GM19328 (cell line): ENCODE measurements around the gene SIGLEC10.
"Not testable (repeated sequence)": the region's sequence is repeated elsewhere in the genome, so short reads cannot be mapped to it uniquely, and the experiment has no call there.

Experiments
- ATAC-seq: cut with Tn5 transposase; IDR thresholded peaks from one replicate; pipeline ENCODE4 v1.9.1; 2021; ENCODE audit warnings: mild to moderate bottlenecking, moderate library complexity; ENCODE audit not compliant: unreplicated experiment

SIGLEC10 gene, protein sequence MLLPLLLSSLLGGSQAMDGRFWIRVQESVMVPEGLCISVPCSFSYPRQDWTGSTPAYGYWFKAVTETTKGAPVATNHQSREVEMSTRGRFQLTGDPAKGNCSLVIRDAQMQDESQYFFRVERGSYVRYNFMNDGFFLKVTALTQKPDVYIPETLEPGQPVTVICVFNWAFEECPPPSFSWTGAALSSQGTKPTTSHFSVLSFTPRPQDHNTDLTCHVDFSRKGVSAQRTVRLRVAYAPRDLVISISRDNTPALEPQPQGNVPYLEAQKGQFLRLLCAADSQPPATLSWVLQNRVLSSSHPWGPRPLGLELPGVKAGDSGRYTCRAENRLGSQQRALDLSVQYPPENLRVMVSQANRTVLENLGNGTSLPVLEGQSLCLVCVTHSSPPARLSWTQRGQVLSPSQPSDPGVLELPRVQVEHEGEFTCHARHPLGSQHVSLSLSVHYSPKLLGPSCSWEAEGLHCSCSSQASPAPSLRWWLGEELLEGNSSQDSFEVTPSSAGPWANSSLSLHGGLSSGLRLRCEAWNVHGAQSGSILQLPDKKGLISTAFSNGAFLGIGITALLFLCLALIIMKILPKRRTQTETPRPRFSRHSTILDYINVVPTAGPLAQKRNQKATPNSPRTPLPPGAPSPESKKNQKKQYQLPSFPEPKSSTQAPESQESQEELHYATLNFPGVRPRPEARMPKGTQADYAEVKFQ

DNA sequence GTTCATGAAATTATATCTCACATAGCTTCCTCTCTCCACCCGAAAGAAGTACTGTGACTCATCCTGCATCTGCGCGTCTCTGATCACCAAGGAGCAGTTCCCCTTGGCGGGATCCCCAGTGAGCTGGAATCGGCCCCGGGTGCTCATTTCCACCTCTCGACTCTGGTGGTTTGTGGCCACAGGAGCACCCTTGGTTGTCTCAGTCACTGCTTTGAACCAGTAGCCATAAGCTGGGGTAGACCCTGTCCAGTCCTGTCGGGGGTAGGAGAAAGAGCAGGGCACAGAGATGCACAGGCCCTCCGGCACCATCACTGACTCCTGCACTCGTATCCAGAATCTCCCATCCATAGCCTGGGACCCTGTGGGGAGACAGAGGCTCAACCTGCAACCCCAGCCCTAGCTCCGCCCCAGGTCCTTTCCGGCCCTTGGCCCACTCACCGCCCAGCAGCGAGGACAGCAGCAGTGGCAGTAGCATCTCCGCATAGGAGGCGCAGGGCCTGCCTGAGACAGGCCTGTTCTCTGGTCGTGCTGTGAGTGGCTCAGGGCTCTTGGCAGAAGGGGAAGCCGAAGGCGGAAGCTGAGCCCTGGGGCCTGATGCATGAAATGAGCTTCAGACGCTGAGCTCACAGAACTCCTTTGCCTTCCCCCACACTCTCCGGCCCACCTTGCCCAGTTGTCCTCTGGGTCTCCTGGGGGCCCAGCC lies at the start of gene SIGLEC10:
SIGLEC10 (minus strand) TSS at position 536 of the 703 bp plus-strand sequence; CDS start at position 475, 61 bp downstream.
- no peak for ATAC-seq

DNA sequence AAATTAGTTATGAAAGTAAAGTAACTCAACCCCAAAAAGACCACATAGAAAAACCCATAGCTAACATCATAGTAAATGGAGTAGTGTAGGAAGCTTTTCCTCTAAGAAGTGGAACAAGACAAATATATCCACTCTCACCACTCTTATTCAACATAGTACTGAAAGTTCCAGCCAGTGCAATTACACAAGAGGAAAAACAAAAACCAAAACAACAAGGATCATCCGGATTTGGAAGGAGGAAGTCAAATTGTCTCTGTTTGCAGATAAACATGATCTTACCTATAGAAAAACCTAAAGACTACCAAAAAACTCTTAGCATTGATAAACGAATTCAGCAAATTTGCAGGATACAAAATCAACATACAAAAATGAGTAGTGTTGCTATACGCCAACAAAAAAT lies 49.3 kb upstream of the SIGLEC10 start:
- ATAC-seq: no peak

DNA sequence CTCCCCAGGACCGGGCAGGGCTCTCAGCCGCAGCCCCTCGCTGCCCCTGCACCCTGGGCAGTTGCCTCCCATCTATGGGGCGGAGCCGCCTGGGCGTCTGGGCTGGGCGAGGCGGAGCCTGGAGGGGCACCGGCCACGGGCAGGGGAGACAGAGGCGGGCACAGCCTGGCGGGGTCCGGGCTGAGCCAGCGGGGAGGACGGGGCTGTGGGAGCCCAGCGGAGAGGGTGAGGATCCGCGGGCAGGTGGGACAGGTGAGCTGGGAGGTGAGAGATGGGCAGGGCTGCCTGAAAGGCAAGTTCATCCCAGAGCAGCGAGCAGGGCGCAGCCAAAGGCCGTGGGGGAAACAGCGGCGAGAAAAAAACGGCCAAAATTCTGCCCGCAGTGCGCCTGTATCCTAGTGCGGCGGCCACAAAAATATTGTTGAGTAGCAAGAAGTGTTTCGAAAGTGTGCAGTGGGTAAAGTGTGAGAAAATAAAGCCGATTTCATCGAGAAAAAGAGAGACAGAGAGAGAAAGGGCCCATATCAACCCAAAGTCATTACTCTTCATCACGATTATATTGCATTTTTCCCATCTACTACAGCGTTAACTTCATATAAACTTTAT lies 46.6 kb upstream of the SIGLEC10 start:
- not testable (repeated sequence) for ATAC-seq

DNA sequence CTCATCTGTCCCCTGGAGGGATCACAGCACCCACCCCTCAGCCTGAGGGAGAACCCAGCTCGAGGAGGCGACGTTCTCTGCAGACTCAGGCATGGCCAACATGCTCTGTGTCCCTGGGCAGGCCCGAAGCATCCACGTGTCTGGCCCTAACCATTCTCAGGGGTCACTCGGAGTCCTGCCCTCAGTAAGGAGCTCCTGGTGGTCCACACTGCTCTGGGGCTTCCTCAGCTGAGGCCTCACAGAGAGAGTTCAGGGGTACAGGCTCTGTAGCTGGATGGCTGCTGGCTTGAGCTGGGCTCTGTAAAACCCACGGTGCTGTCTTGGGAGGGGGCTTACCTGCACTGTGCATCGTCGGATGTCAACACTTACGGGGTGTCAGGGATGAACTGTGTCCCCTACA lies 45.2 kb upstream of the SIGLEC10 start:
- ATAC-seq: no peak

DNA sequence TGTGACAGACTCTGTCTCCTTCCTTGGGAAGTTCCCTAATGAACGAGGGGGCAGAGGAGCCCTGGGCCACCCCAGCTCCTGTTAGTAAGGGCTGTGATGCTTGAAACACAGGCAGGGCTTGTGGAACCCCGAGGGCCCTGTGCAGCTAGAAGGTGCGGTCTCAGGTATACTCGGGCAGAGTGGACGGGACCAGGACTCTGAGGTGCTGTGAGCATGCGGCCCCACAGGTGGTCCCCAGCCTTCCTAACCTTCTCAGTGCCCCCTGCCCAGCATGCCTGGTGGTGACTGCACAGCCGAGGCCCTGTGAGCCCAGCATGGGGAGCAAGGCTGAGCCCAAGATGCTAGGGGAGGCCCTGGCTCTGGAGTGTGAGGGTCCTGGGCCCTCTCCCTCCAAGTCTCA lies 44.8 kb upstream of the SIGLEC10 start:
- ATAC-seq: no peak

DNA sequence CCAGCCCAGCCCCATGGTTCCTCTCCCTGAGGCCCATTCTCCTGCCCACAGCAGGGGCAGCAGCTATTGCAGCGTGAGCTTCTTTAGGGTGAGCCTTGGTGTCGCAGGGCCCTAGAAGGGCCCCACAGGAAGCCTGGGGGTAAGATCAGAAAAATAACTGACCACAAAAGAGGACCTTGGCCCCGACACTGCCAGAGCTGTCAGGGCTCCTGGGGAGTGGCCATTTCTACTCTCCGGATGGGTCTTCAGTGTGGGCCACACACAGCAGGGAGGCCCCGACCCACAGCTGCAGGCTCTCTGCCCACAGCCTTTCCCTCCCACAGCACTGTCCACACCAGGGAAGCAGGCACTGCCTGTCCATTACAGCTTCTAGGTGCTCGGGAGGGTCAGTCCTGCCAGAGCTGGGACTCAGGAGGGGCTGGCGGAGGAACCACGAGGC lies 44.3 kb upstream of the SIGLEC10 start:
- no peak for ATAC-seq

DNA sequence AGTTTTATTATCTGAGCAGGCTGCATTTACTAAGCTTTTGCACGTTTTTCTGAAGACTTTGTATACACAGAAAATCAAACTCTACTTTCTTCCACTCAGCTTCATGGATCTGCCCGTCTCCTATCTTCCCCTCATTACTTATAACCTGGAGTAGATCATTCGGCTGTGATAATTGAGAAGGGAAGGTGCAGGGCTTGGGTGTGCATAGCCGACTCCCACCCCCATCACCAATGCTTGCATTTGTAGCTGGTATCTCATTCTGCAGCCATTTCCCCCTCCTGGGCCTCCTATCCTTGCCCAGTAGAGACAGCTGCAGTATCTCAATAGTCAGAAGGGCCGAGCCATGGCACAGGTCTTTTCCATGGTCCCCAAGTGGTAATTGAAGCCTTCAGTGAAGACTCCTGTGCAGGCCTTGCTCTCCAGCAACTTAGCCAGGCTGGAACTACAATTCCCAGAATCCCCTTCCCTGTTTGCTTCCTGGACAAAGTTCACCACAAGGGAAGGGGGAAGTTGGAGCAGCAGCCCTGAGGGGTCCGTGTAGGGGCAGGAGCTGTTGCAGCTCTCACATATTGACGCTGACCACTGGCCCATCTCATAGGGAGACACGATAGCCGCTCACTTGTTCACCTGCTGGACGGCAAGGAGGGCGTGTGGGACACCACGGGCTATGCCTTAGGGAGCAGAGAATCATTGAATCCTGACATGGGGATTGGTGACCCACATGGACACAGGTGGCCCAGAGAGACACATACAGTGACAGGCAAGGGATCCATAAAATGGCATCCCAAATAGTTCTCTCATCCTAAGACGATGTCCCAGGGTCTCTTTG lies 42.9 kb upstream of the SIGLEC10 start:
- ATAC-seq: no peak

DNA sequence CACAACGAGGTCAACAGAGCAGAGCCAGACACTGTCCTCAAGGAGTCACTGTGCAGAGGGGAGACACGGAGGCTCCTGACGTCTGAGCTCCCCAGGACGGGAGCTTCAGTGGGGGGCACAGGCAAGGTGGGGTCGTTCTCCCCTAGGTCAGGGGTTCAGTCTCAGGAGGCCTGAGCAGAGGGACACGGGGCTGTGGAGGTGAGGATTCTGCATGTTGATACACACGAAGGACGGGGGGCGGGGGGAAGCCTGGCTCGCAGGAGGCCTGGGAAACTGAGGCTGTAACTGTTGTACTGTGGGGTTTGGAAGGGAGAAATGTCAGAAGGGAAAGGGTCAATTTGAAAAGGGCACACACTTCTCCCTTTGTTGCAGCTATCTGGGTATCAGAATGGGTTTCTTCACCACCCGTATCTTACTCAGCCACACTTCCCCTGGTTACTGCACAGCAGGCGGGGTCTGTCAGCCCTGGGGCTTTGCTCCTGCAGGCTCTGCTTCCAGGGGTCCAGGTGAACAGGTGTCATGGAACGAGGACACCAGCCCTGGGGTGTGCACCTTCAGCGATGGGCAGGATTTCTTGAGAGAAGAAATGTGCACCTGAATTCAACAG lies 41.6 kb upstream of the SIGLEC10 start:
- ATAC-seq: no peak

DNA sequence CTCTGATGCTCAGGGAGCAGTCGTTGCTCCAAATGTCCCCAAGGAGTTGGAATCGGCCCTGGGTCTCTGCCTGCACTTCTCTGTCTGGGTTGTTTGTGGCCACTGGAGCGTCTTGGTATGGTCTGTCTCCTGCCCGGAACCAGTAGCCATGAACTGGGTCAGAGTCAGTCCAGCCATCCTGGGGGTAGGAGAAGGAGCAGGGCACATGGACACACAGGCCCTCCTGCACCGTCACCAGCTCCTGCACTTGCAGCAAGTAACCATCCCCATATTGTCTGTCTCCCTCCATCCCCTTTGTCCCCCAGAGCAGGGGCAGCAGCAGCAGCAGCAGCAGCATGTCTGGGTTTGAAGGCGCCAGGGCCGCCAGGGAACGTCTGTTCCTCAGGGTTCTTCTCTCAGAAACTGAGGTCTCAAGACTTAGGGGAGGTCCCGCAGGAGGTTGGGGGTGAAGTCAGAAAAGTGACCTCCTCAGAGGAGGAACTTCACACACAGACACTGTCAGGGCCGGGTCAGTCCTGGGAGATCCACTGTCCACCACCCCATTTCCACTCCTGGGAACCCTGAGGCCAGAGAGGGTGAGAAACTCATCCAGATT lies 40.7 kb upstream of the SIGLEC10 start, which contains the start of gene SIGLEC8:
SIGLEC8 (minus strand) TSS at position 404 of the 595 bp plus-strand sequence; CDS start at position 337, 67 bp downstream.
- no peak for ATAC-seq

DNA sequence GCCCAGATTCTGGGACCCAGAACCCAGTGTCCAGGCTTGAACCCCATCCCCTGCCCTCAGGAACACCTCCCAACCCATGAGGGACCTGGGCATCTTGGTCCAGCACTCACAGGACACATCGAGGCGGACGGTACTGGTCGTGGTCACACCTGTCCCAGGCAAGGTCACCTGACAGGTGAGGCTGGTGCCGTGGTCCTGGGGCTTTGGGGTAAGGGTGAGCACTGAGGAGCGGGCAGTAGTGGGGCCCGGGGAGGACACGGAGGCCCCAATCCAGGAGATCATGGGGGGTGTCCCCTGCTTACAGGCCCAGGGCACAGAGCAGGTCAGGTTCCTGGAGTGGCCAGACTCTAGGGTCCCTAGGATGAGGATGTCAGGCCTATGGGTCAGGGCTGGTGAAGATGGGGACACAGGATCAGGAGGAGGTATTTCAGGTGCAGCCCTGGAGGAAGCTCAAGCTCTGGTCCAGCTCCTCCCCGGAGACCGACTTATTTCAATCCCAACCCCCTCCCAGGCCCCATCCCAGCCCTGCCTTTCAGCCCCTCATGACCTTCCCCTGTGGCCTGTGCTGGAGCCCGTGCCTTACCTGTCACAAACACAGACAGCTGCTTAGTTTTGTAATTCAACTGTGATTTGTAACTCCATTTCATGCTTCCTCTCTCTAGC lies 40.0 kb upstream of the SIGLEC10 start:
- no peak for ATAC-seq

DNA sequence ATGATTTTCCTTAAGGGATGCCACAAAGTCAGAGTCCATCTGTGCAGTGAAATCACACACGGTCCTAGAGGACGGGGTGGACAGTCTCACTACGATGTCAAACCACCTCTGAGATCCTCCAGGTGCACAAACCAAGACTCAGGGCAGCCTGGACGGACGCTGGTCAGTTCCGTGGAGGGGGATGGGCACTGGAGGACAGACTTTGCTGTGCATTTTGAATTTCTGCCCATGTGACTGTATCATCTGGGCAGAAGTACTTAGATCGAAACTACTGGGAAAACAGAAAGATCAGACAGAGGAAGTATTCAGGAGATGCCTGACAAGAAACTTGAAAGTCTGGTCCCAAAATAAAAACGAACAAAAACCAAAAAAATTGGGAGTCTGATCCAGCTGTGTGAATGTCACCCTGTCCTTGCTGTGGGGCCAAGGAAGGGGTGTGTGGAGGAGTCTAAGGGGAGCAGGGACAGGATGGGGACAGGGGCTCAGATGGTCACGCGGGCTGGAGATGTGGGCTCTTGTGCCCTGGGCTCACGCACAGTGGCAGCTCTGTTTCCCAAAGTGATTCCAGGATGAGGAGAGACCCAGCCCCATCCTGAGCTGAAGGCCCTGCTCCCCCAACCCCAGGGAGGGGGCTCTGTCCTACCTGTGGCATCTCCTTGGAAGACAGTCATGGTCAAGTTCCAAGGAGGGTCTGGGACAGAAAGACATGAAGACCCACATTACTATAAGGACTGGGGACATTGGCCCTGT lies 39.3 kb upstream of the SIGLEC10 start:
- ATAC-seq: no peak

DNA sequence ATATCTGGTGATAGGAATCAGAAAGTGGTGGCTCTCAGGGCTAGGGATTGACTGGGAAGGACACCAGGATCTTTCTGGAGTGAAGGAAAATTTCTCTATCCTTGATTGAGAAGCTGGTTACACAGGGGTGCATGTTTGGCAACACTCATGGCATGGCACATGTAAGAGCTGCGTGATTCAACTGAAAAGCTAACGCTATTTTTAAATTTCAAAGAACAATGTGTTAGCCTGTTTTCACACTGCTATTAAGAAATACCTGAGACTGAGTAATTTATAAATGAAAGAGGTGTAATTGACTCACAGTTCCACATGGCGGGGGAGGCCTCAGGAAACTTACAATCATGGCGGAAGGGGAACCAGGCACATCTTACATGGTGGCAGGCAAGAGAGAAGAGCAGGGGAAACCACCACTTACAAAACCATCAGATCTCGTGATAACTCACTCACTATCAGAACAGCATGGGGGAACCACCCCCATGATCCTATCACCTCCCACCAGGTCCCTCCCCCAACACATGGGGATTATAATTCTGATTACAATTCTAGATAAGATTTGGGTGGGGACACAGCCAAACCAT lies 33.4 kb upstream of the SIGLEC10 start:
- no peak for ATAC-seq

DNA sequence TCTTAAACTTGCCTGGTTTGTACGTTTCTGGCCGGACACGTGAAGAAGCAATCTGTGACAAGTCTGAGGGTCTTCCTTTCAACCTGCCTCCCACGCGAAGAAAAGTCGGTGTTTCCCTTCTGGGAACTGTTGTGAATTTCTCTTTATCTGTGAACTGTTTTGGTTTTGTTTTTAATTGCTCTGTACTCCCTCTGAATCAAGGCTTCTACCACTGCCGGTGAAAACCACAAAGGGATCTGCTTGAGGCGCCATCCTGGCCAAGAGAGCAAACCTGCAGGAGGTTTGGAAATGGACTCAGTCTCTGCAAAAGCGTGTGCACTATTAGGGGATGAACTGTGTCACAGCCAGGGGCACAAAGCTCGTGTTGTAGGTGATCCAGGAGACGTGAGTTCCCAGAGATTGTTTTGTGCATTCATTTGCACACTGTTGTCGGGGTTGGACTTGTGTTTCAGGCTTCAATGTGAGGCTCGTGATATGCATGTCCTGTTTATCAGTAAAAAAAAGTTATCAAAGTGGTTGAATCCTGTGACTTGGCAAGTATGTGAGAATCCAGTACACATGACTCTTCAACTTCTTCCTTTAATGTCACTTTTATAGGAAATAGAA lies 31.1 kb upstream of the SIGLEC10 start:
- ATAC-seq: no peak

DNA sequence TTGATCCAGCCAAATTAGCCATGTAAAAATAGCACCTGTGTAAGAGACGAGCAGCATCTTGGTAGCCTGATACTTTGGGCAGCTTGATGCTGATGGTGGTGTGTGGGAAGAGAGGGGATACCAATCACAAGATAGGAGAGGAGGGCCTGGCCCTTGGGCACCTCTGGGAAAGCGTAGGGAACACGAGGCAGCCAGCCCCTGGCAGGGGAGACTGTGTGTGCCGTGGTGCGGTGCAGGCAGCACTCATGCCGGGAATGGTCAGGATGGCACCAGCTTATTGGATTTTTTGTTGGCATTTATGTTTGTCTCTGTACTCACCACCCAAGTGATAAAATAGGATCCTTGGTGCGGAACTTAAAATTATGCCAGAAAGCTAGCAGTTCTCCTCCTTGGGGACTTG lies 30.6 kb upstream of the SIGLEC10 start:
- no peak for ATAC-seq

DNA sequence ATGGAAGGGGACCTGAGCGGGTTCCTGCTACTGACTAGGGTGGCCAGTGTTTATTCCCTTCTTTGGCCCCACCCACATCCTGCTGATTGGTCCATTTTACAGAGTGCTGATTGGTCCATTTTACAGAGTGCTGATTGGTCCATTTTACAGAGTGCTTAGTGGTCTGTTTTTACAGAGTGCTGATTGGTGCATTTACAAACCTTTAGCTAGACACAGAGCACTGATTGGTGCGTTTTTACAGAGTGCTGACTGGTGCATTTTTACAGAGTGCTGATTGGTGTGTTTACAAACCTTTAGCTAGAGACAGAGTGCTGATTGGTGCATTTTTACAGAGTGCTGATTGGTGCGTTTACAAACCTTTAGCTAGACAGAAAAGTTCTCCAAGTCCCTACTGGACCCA lies 30.1 kb upstream of the SIGLEC10 start:
- ATAC-seq: not testable (repeated sequence)

DNA sequence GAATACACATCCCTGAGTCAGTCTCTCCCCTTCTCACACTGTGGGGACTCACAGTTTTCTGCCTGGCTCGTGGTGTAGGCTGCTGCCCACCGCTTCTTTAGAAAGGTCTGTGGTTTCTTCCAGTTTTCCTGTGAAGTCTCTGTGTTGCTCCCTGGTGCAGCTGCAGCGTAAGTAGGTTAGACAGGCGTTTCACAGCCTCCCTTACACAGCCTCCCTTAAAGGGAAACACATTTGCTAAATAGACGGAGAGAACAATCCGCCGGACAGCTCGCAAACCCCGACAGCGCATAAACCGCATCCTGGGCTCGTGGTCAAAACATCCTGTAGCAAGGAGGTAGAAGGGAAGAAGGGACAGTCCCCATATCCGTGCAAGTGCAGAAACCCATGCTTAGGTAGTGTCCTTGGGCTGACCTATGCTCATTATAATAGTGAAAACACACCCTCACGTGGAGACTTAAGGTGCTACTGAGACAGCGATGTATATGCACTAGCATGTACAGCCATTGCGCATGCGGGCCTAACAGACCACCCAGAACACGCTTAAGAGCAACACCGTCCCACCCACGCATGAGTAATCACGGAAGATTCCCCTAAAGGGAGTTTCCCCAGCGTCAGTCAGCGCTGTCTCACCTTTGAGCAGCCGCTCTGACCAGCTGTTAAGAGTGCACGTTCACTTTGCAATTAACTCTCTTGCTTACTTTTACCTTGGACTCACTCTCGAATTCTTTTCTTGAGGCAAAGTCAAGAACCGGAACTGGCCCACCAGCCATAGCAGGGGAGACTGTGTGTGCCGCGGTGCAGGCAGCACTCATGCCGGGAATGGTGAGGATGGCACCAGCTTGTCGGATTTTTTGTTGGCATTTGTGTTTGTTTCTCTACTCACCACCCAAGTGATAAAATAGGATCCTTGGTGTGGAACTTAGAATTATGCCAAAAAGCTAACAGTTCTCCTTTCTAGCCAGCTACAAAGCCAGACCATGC lies 24.3 kb upstream of the SIGLEC10 start:
- ATAC-seq: peak; percentile 73
